ACC112 (cell line): ENCODE data around the gene BMP5.

Experiments
- H2AFZ ChIP-seq: fragments of 200-600 bp; sonication (generic); one replicate; pipeline ENCODE4 v1.6.0; 2017; ENCODE audit warnings: antibody characterized with exemption, low read length; ENCODE audit not compliant: unreplicated experiment
- H3K27ac ChIP-seq: fragments of 200-600 bp; sonication (generic); 2 replicates; pipeline ENCODE4 v1.5.1; 2014; ENCODE audit warnings: low read depth, mild to moderate bottlenecking, antibody characterized with exemption, low read length, moderate library complexity
- H3K27me3 ChIP-seq: fragments of 200-600 bp; sonication (generic); 2 replicates; pipeline ENCODE4 v1.6.1; 2014; ENCODE audit warnings: mild to moderate bottlenecking, antibody characterized with exemption, low read length, moderate library complexity, mixed read lengths; ENCODE audit not compliant: insufficient read depth
- H3K36me3 ChIP-seq: fragments of 200-600 bp; sonication (generic); 2 replicates; pipeline ENCODE4 v1.6.1; 2016; ENCODE audit warnings: mild to moderate bottlenecking, antibody characterized with exemption, low read length, moderate library complexity, mixed read lengths; ENCODE audit not compliant: insufficient read depth
- H3K4me1 ChIP-seq: fragments of 200-600 bp; sonication (generic); one replicate; pipeline ENCODE4 v1.6.1; 2016; ENCODE audit warnings: low read length, mixed read lengths; ENCODE audit not compliant: insufficient read depth, unreplicated experiment, control insufficient read depth
- H3K4me3 ChIP-seq: fragments of 200-600 bp; sonication (generic); 2 replicates; pipeline ENCODE4 v1.5.1; 2014; ENCODE audit warnings: mild to moderate bottlenecking, low read depth, low read length
- H3K79me2 ChIP-seq: fragments of 200-600 bp; sonication (generic); one replicate; pipeline ENCODE4 v1.6.0; 2016; ENCODE audit warnings: low read length; ENCODE audit not compliant: control insufficient read depth, unreplicated experiment, insufficient read depth

The BMP5 gene

DNA sequence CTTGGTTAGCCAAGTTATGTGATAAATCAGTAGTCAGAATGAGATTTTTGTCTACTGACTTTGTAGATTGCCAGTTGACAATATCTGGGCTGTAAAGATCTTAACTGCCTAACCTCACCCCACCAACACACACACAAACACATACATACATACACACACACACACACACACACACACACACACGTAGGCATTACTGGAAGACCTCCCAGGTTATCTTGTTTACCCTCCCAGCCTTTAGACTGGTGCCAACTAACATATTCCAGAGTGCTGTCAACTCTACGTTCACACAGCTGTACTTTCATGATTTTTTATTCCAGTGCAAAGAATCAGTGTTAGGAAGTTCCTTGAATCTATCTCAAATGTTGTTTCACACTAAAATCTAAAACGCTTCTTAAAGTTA, 38.9 kb downstream of the BMP5 start:
- Histone ChIP-seq H3K4me1 (no peaks in the 10 kb centered on the region), H2AFZ (no peak overlapping the region), H3K4me3 (no peak overlapping the region), H3K36me3 (no peaks in the 10 kb centered on the region), H3K79me2 (no peaks in the 10 kb centered on the region), H3K27ac (no peak overlapping the region), H3K27me3 (no peaks in the 10 kb centered on the region)

DNA sequence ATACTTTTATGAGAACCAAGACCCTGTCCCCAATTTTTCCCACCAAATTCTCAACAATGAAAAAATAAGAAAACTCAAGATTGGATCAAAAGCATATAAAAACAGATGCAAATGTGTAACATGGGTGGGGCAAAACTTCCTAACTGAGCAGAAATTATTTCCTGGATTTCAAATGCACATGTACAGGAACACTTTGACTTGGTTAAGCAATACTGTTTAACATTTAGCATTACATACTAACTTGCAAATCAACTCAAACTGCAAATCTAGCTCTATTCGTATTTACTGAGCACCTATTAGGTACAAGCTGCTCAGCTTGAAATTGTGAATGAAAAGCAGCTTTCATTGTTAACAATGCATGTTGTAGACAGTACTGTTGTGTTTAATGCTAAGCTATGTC, 40.2 kb downstream of the BMP5 start:
- no peaks in the 10 kb centered on the region for H3K4me1 ChIP-seq
- H3K36me3 ChIP-seq = no peaks in the 10 kb centered on the region
- no peak overlapping the region for H3K27ac ChIP-seq
- no peaks in the 10 kb centered on the region for H3K79me2 ChIP-seq
- H3K4me3 ChIP-seq = no peak overlapping the region
- no peak overlapping the region for H2AFZ ChIP-seq
- no peaks in the 10 kb centered on the region for H3K27me3 ChIP-seq

DNA sequence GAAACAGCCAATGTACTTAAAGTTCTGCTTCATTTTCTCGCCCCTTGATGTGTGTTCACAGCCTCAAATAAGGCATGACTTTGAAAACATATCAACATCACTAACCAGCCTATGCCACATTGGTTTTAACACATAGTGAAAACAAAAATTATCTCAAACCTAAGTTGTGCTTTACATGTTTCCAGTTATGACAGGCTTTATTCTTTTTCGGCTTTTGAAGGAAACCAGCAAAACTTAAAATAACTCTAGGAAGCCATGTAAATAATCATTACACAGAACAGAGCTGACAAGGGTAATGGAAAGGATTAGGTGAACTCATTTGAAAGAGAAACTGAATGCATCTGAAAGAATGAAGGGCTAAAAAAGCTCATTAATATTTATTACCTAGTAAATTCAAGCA, 42.1 kb downstream of the BMP5 start:
- no peak overlapping the region for H3K4me3 ChIP-seq
- H3K27ac ChIP-seq = no peak overlapping the region
- H3K36me3 ChIP-seq = no peaks in the 10 kb centered on the region
- H2AFZ ChIP-seq = peak overlapping the region; percentile 4
- peaks cover under 1% of the 10 kb centered on the region for H3K4me1 ChIP-seq
- H3K27me3 ChIP-seq = no peaks in the 10 kb centered on the region
- no peaks in the 10 kb centered on the region for H3K79me2 ChIP-seq

DNA sequence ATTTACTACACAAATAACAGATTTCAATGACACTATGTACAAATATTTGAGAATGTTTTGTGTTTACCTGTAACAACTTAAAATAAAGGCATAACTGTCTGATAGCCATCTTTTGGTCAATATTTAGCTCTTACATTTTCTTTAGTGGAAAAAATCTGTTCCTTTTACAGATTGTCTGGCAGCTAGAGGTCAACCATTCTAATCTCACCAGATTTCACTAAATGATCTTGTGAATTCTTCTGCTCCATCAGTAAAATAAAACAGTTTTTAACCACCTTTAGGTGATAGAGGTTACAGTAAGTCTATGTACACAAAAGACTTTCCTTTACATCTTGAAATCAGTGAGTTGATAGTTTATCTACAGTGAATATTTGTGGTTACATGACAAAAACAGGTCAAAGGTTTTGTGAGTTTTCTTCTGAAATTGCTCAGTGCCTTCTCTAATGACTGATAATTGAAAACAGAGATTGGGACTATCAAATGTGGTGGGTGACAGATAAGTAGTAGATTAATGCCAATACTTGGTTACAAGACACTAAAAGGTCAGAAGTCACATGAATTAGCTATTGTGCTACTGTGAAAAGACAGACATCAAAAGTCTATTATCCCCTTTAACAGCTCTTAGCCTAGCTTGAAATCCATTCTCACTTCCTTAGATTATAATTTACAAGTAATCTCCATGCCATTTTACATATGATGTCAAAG, 47.4 kb downstream of the BMP5 start:
- Histone ChIP-seq H3K4me1 (peaks cover 14% of the 10 kb centered on the region), H3K79me2 (no peaks in the 10 kb centered on the region), H3K27me3 (no peaks in the 10 kb centered on the region), H3K36me3 (no peaks in the 10 kb centered on the region), H3K4me3 (no peak overlapping the region), H3K27ac (no peak overlapping the region), H2AFZ (no peak overlapping the region)

DNA sequence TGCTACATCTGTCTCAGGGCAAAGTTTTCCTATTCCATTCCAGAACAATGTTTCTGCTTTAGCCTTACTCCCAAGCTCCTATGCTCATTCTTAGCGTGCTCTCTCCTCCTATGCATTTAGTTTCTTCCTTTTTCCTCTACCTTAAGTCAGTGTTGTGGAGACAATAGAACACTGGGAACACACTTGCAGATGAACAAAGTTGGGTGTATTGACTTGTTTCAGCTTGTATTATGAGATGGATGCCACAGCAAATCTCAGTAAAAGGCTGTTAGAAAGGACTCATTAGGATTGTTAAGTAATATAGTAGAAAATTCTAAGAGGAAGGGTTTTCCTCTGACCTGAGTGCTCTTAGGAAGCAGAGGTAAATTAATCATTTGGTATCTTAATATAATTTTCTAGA, 48.4 kb downstream of the BMP5 start:
- Histone ChIP-seq H3K27ac (no peak overlapping the region), H3K36me3 (no peaks in the 10 kb centered on the region), H3K4me3 (no peak overlapping the region), H3K27me3 (no peaks in the 10 kb centered on the region), H3K4me1 (peaks cover 14% of the 10 kb centered on the region), H2AFZ (no peak overlapping the region), H3K79me2 (no peaks in the 10 kb centered on the region)

DNA sequence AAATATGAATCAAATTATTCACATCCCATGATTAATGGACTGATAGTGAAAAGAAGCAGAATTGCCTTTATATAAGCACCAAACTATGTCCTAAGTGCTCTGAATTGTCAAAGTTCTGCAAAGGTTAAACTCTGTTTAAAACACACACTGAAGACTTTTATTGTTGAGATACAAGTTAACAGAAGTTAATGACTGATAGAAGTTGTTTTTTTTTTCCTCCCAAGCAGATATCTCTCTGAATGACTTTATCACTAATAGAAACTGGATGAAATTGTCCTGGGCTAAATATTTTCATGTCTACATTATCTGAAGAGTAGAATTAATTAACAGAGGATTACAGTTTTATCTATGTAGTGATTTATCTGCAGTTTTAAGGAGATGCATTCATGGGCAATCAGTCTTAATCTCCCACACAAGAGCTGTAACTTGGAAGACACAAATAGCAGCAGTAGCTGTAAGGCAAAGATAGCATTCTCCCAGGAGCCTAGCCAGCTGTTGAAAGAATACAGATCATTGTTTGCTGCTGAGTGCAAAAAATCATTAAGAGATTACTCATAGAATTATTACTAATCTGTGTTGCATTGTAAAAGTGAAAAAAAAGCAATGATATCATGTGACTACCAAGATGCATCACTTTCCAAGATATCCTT, 49.9 kb downstream of the BMP5 start:
- Histone ChIP-seq H3K4me3 (no peak overlapping the region), H3K79me2 (no peaks in the 10 kb centered on the region), H3K4me1 (peaks cover 14% of the 10 kb centered on the region), H3K27ac (no peak overlapping the region), H2AFZ (peak overlapping the region; percentile 25), H3K36me3 (no peaks in the 10 kb centered on the region), H3K27me3 (no peaks in the 10 kb centered on the region)

DNA sequence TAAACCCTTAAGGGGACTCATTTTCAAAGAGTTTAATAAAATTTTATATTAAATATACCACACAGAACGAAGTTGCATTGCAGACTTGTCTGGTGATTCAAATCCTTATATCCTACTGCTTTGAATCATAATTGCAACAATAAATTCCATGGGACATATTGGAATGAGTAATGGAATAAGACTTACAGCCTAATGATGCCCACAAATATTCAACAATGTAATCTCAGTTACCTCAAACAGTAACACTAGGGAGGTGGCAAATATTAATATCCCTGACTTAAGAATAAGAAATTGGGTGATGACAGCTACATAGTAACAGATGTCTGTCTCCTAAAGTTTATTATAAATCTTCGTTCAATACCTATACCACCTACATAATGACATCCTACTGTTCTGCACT, 52.6 kb downstream of the BMP5 start:
- Histone ChIP-seq H2AFZ (no peak overlapping the region), H3K4me3 (no peak overlapping the region), H3K27ac (no peak overlapping the region), H3K27me3 (no peaks in the 10 kb centered on the region), H3K36me3 (no peaks in the 10 kb centered on the region), H3K4me1 (peaks cover 12% of the 10 kb centered on the region), H3K79me2 (no peaks in the 10 kb centered on the region)

DNA sequence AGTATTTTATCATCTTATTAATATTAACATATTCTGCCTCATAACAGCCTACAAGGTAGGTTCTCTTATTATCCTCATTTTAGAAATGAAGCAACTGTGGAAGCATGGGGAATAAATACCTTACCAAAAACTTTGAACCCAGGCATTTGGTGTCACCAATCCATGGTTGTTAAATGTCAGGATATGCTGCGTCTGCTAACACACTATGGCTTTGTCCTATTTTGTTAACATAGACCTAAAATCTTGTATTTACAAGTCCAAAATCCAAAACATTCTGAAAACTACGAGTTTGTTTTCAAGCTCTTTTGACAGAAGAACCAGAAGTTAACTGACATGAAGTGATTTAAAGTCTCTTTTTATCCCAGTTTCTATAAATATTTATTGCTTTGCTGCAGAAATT, 53.4 kb downstream of the BMP5 start:
- no peaks in the 10 kb centered on the region for H3K27me3 ChIP-seq
- no peak overlapping the region for H3K4me3 ChIP-seq
- no peaks in the 10 kb centered on the region for H3K36me3 ChIP-seq
- no peak overlapping the region for H2AFZ ChIP-seq
- no peaks in the 10 kb centered on the region for H3K79me2 ChIP-seq
- no peak overlapping the region for H3K27ac ChIP-seq
- peaks cover 9% of the 10 kb centered on the region for H3K4me1 ChIP-seq

DNA sequence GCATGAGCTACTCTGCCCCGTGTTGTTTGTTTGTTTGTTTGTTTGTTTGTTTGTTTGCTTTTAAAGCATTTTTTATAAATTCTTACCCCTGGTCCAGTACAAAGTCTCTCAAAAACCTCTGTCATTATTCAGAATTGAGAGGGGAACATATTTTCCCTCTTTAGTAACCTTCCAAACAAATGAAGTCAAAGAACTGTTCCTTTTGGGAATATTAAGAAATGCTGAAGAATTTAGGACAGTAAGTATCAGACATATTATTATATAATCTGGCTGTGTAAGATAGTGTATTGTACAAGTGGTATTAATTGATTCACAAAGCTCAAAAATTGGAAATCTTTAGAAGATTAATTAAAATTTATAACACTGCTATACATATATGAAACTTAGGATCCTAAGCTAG, 54.7 kb downstream of the BMP5 start:
- Histone ChIP-seq H3K36me3 (no peaks in the 10 kb centered on the region), H3K27ac (no peak overlapping the region), H3K27me3 (no peaks in the 10 kb centered on the region), H3K79me2 (no peaks in the 10 kb centered on the region), H2AFZ (no peak overlapping the region), H3K4me1 (peaks cover 8% of the 10 kb centered on the region), H3K4me3 (no peak overlapping the region)

DNA sequence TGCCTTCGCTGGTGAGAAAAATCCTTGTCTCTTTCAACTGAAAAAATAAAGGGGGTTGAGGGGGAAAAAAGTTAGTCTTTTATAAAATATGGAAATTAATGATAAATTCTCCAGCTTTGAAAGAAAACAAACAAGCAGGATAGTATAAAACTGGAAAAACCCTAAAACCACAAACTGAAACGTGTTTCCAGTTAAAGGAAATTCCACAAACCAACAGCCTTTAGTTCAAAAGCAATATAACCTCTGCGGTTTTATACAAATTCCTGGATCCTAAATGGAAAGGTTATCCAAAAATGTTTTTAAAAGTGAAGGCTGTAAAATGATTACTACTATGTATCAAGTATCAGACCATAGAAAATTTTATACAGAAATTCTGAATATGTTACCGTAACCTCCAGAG, 55.6 kb downstream of the BMP5 start:
- peak overlapping the region; percentile 42 for H2AFZ ChIP-seq
- H3K4me1 ChIP-seq = peaks cover 3% of the 10 kb centered on the region
- no peaks in the 10 kb centered on the region for H3K79me2 ChIP-seq
- H3K27ac ChIP-seq = no peak overlapping the region
- H3K36me3 ChIP-seq = no peaks in the 10 kb centered on the region
- H3K27me3 ChIP-seq = no peaks in the 10 kb centered on the region
- H3K4me3 ChIP-seq = peak overlapping the region; percentile 31; the same call in 1 of the 2 replicates

DNA sequence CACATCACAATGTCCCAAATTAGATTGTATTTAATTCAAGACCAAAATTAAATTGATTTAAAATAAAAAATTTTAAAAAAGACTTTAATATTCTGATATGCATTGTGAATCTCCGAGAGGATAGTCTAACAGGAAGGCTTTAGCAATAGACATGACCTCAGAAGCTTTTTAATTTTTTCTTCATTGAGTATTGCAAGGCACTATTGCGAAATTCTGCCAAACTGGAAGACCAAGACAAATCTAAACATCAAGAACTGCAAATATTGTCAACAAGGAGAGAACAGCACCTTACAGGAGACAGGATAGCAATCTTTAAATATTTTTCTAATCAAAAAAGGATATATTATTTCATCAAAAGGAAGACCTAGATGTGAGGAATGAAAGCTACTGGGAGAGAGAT, 56.9 kb downstream of the BMP5 start:
- H3K36me3 ChIP-seq = no peaks in the 10 kb centered on the region
- no peak overlapping the region for H3K4me3 ChIP-seq
- no peaks in the 10 kb centered on the region for H3K79me2 ChIP-seq
- peaks cover 3% of the 10 kb centered on the region for H3K4me1 ChIP-seq
- H3K27me3 ChIP-seq = no peaks in the 10 kb centered on the region
- no peak overlapping the region for H2AFZ ChIP-seq
- no peak overlapping the region for H3K27ac ChIP-seq
